ENCODE results near the gene TTC39C.

Gene TTC39C

GRCh38 chr18:23990474-23991410, 23.8 kb upstream of the TTC39C start:
- in situ Hi-C loops (cut with HindIII; ENCODE audit: low sequenced_read_pairs): no loop called here

DNA sequence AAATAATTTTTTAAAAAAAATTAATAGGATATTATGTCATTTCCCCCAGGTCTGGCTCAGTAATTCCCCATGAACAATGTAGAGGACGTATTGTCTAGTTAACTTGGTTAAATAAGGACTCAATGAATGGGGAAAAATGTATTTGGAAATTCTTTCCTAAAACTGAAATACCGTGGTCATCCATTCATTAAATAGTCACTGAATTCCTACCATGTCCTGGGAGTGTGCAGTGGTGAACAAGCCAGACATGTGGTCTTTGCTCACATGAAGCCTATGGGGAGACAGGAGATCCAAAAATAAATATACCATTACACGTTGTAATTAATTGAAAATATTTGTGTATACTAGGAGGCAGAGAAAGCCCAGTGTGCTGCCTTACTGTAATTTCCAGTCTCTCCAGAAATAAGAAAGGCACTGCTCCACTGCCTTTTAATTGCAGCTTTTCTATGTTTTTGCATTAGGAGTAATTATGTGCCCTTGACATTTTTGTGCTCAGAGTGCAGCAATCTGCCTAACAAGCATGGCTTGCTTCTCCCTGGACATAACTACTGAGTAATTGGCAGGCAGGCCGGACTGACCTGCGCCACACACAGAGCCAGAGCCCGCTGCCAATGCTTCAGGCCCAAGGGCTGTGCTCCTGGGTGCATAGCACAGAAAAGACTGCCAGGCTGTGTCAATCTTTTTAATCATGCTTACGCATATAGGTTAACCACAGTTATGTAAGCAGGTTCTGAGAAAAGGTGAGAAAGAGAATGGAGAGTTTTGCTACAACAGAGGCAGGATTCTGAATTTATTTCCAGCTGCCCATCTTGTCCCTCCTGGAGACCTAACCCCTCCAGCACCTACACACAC, 22.2 kb upstream of the TTC39C start:
- in situ Hi-C loops (cut with HindIII; ENCODE audit: low sequenced_read_pairs): no loop called here

DNA sequence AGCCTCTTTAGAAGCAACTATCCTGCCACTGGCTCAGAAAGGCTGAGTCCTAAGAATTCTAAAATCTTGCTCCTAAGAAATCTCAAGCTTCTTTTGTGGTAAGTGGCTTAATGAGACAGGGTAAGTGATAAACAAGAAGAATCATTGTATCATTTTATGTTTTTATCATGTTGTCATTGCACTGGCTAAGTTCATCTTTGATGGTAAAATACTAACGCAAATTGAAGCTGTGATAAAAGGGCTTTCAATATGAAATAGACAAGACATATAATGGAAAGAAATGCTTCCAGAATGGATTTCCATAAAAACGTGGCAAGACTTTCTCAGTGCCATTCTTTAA, 21.6 kb upstream of the TTC39C start:
- in situ Hi-C loops (cut with HindIII; ENCODE audit: low sequenced_read_pairs): no loop called here

- in situ Hi-C loops (cut with HindIII; ENCODE audit: low sequenced_read_pairs): no loop called here
These were observed 20.1 kb upstream of the TTC39C start for GRCh38 chr18:23994361-23994902.

DNA sequence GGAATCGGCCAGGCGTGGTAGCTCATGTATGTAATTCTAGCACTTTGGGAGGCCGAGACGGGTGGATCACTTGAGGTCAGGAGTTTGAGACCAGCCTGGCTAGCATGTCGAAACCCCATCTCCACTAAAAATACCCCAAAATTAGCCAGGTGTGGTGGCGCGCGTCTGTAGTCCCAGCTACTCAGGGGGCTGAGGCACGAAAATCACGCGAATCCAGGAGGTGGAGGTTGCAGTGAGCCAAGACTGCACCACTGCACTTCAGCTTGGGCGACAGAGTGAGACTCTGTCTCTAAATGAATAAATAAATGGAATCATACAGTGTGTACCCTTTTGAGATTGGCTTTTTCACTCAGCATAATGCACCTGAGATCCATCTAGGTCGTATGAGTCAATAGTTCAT, 19.4 kb upstream of the TTC39C start:
- in situ Hi-C loops (cut with HindIII; ENCODE audit: low sequenced_read_pairs): no loop called here

DNA sequence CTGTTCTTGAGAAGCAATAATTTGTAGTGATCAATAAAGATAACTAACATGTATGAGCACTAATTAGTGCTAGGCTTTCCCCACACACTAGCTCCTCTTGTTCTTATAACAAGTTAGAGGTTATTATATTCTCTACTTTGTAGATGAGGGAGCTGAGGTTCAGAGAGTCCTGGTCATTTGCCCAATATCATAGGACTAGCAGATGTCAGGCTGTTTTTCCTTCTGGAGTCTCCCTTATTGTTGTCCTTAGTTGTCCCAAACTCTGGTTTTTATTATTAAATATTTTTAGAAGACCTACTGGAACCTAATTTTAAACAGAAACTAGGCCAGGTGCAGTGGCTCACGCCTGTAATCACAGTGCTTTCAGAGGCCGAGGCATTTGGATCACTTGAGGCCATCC, 16.5 kb upstream of the TTC39C start:
- in situ Hi-C loops (cut with HindIII; ENCODE audit: low sequenced_read_pairs): no loop called here

DNA sequence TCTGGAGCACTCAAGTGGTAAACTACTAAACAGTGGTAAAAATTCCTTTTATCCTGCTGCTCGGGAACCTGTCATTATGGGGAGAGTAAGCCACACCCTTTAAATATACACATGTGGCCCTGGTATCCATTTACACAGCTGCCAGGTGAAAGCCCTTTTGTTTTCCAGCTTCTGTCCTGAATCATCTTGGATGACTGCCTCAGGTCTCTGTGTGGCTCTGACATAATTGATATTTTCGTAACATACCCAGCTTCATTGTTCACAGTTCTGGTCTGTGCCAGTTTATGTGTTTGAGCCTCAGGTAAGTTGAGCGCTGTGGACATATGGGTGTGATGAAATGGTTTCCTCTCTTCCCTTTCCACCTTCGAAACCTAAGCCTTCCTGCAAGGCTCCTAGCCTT, 15.7 kb upstream of the TTC39C start:
- in situ Hi-C loops (cut with HindIII; ENCODE audit: low sequenced_read_pairs): no loop called here

GRCh38 chr18:24000613-24001490, 13.7 kb upstream of the TTC39C start:
- in situ Hi-C loops (cut with HindIII; ENCODE audit: low sequenced_read_pairs): no loop called here

DNA sequence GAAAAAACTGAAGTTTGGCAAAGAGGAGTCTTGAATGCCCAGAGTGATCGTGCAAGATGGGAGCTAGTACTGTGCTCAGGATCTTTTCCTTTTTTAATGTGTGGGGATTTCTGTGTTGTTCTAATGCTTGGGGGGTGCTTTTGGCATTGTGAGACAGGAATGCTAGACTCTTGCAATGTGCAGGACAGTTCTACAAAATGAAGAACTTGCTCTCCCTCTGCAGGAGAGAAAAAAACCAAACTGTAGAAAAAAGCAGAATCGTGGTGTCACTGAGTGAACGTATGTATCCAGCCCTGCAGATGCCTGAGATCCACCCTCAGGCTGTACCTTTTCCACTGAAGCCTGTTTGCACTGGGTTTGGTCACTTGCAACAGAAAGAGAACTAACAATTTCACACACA, 12.1 kb upstream of the TTC39C start:
- in situ Hi-C loops (cut with HindIII; ENCODE audit: low sequenced_read_pairs): no loop called here

DNA sequence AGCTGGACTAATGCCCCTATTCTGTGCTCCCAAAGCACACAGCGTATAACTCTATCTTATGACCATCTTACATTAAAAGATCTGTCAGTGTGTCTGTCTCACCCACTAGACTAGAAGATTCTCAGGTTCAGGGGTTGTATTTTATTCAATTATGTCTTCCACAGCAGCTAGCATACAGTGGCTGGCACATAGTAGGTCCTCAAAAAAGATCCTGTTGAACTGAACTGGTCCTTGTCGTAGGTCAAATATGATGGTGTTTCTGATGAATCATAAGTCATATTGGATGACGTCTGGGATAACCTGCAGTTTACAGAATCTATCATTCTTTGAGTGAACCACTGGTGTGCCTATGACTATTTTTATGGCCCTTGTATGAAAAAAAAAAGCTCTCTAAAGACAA, 11.3 kb upstream of the TTC39C start:
- in situ Hi-C loops (cut with HindIII; ENCODE audit: low sequenced_read_pairs): no loop called here

DNA sequence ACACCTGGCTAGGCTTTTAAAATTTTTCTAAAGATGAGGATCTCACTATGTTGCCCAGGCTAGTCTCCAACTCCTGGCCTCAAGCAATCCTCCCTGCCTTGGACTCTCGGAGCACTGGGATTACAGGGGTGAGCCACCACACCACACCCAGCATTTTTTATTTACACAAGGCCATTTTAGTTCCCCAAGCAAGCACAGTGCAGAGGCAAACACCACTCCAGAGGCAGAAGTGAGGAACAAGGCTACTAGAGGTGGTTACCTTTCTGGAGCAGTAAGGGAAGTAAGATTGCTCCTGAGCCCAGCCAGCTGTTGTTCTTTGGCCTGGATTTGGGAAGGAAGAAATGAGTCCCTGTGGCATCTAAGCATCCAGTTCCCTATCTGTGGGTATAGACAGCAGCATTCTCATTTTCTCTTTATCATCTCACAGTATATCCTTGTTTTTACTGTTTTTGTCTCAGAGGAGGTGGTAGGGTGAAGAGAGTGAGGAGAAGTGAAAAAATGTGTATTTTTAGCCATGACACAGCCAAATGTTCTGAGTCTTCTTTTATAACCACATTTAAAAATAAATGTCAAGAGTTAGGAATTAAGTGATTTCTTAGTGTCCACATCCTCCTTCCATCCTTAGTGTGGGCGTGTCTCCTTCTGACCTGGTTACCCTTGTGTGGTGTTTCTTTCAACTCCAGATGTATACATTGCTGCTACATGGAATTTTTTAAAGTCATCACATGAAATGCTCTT, 10.5 kb upstream of the TTC39C start:
- in situ Hi-C loops (cut with HindIII; ENCODE audit: low sequenced_read_pairs): no loop called here

DNA sequence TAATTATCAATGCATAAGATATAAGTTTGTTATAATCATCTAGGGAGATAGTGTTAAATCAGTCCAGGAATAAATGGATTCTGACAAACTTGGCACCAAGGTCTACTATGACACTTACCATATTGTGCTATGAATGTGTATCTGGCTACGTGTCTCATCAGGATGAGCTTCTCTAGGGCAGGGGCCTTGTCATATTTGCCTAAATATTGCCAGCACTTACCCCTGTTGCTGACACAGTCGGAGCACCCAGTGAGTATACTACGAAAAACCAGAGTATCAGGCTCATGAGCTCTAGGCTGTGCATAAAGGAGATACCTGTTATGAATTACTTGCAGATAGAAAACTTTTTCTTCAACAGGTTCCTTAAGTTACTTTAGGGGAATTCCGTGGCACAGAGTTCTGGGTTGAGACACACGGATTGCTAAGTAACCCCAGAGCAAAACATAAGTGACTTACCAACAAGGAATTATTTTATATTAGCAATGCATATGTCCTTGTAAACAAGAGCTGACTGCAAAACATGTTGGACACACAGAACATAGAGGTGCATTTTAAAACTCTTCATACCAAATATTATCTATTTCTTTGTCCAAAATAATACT, 7.7 kb upstream of the TTC39C start:
- in situ Hi-C loops (cut with HindIII; ENCODE audit: low sequenced_read_pairs): no loop called here

- in situ Hi-C loops (cut with HindIII; ENCODE audit: low sequenced_read_pairs): no loop called here
These were observed 5.3 kb upstream of the TTC39C start for GRCh38 chr18:24009246-24009645.

DNA sequence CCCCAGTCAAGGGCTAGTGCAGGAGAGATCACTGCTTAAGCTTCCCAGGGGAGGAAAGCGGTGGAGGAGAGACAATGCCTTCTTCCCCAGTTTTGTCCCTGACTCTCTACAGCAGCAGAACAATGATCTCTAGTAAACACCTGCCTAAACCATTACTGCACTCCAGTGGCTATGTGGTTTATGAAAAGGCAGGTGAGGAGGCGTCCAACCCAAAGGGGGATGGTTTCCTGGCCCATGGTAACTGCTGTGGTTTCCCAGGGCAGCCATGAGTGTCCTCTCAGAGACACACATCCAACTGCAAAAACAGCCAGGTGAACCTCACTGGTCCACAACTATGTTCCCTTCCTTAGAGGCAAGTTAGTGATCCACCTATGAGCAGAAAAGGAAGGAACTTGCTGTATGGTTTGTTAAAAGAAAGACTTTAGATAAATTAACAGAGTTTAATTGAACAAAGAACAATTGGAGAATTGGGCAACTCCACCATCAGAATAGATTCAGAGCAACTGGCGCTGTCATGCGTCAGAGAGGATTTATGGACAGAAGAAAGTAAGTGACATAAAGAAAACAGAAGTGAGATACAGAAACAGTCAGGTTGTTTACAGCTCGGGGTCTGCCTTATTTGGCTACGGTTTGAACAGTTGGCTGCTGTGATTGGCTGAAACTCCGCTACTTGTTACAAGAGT, 4.8 kb upstream of the TTC39C start:
- in situ Hi-C loops (cut with HindIII; ENCODE audit: low sequenced_read_pairs): no loop called here

GRCh38 chr18:24010673-24011072, 3.9 kb upstream of the TTC39C start:
- in situ Hi-C loops (cut with HindIII; ENCODE audit: low sequenced_read_pairs): no loop called here

- in situ Hi-C loops (cut with HindIII; ENCODE audit: low sequenced_read_pairs): no loop called here
These were observed 3.2 kb upstream of the TTC39C start for GRCh38 chr18:24011123-24011917.

DNA sequence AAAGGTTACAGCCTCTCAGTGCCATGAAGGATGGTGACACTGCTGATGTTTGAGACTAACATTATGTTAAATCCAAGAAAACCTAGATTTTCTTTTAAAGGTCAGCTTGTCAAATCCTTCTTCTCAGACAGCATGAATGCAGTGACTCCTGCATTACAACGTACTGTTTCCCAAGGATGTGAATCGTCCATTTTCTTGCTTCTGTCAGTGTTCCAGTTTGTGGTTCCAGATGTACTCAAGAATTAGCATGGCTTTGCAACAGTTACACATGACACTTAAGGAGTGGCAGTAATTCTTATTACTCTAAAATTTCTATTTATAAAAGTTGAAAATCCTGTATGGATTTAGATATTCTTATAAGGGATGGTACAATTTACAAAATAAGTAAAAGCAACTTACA, 1.5 kb upstream of the TTC39C start:
- in situ Hi-C loops (cut with HindIII; ENCODE audit: low sequenced_read_pairs): no loop called here

- in situ Hi-C loops (cut with HindIII; ENCODE audit: low sequenced_read_pairs): no loop called here
These were observed 558 bp downstream of the TTC39C start for GRCh38 chr18:24014986-24015638.

Data from endothelial cell of hepatic sinusoid (primary cell).